HCT116 (cell line): ENCODE measurements around the gene STAMBP. TPM values are rescaled to one million over a fixed set of nuclear protein-coding genes. Genes with fewer than 3 reads are reported as not detected.

ENCODE experiments used
- ATAC-seq: fragments of 200-7000 bp; cut with Tn5 transposase; 2 replicates; pipeline ENCODE4 v1.9.1; 2020; ENCODE audit warnings: mild to moderate bottlenecking, moderate library complexity
- BruUV-seq: library from RNA; stranded (reverse); fragments of 400-500 nt; replicated peaks from 2 replicates; lab custom pipeline; 2021; lab: Mats Ljungman, UMichigan
- CTCF ChIA-PET: fragments of 300-600 bp; sonication (Branson Sonifier 250); formaldehyde crosslinking; loops from one replicate; lab custom pipeline; 2021; ENCODE audit warnings: antibody characterized with exemption; lab: Charles Lee
- POLR2A ChIA-PET: fragments of 300-600, 350-600 bp; sonication (Branson Sonifier 250); formaldehyde crosslinking; loops from one replicate; lab custom pipeline; 2021; ENCODE audit warnings: antibody characterized with exemption; lab: Charles Lee
- RAD21 ChIA-PET, 2 experiments: fragments of 300-600 bp; sonication (Branson Sonifier 250); formaldehyde crosslinking; loops; one replicate each; lab custom pipeline; 2023; ENCODE audit warnings: low total read pairs in 2 of 2; ENCODE audit not compliant: uncharacterized antibody in 2 of 2, unreplicated experiment in 2 of 2, low non-redundant PET in 1 of 2; lab: Charles Lee
- DNase-seq: peaks from one replicate; pipeline ENCODE4 v3.0.0-alpha.2; 2010; ENCODE audit warnings: low read depth, low spot score
- H2AFZ ChIP-seq: fragments of 200-600 bp; shearing (Covaris generic), sonication (generic); 2 replicates; pipeline ENCODE4 v1.6.1; 2017; ENCODE audit warnings: low read depth, mixed run types, mixed read lengths, antibody characterized with exemption, low read length; ENCODE audit not compliant: poor library complexity, severe bottlenecking
- H3K27ac ChIP-seq: 2 replicates; pipeline ENCODE4 v1.5.1; 2012; ENCODE audit warnings: low read depth, low read length
- H3K27me3 ChIP-seq: fragments of 200-600 bp; sonication (generic); 2 replicates; pipeline ENCODE4 v1.6.1; 2016; ENCODE audit warnings: mixed run types, low read length, mixed read lengths; ENCODE audit not compliant: insufficient read depth
- H3K36me3 ChIP-seq, 2 experiments: fragments of 200-500 bp in 1 of 2; fragments of 200-600 bp in 1 of 2; sonication (Bioruptor generic) in 1 of 2; sonication (generic) in 1 of 2; 2 replicates each; pipeline versions ENCODE4 v1.5.1 to v1.6.1; 2014 to 2016; ENCODE audit warnings: low read length in 2 of 2, inconsistent platforms in 1 of 2, mixed read lengths in 1 of 2, mixed run types in 1 of 2; ENCODE audit not compliant: insufficient read depth in 2 of 2, control insufficient read depth in 1 of 2
- H3K4me1 ChIP-seq, 2 experiments: fragments of 200-600 bp in 1 of 2; sonication (generic) in 1 of 2; 2 replicates each; pipeline versions ENCODE4 v1.5.1 to v1.6.1; 2012 to 2017; ENCODE audit warnings: low read length in 2 of 2, inconsistent platforms in 1 of 2, mild to moderate bottlenecking in 1 of 2, mixed read lengths in 1 of 2, mixed run types in 1 of 2, moderate library complexity in 1 of 2; ENCODE audit not compliant: insufficient read depth in 2 of 2, control insufficient read depth in 1 of 2
- H3K4me2 ChIP-seq: fragments of 200-600 bp; sonication (generic); 2 replicates; pipeline ENCODE4 v1.6.1; 2017; ENCODE audit warnings: mixed run types, low read length, mixed read lengths
- H3K4me3 ChIP-seq, 2 experiments: fragments of 200-600 bp in 1 of 2; sonication (generic) in 1 of 2; replicated peaks in 1 of 2; 2 replicates each; pipeline ENCODE4 v1.5.1; 2011 to 2016; ENCODE audit warnings: low read length in 2 of 2, control low read depth in 1 of 2, low read depth in 1 of 2, mild to moderate bottlenecking in 1 of 2, mixed read lengths in 1 of 2, mixed run types in 1 of 2
- H3K79me2 ChIP-seq: fragments of 200-600 bp; sonication (generic); 2 replicates; pipeline ENCODE4 v1.6.1; 2017; ENCODE audit warnings: mild to moderate bottlenecking, mixed run types, low read length, moderate library complexity, mixed read lengths; ENCODE audit not compliant: insufficient read depth
- H3K9ac ChIP-seq: fragments of 200-600 bp; sonication (generic); 2 replicates; pipeline ENCODE4 v1.6.1; 2016; ENCODE audit warnings: low read length, mixed read lengths
- H3K9me2 ChIP-seq: fragments of 200-600 bp; sonication (generic), shearing (Covaris generic); 2 replicates; pipeline ENCODE4 v1.6.1; 2017; ENCODE audit warnings: mixed run types, mild to moderate bottlenecking, moderate library complexity; ENCODE audit not compliant: insufficient read depth
- H3K9me3 ChIP-seq, 2 experiments: fragments of 200-500 bp in 1 of 2; fragments of 200-600 bp in 1 of 2; sonication (Bioruptor generic) in 1 of 2; sonication (generic) in 1 of 2; 2 replicates each; pipeline ENCODE4 v1.6.1; 2014 to 2017; ENCODE audit warnings: low read length in 2 of 2, mixed read lengths in 2 of 2, inconsistent platforms in 1 of 2, low read depth in 1 of 2, mild to moderate bottlenecking in 1 of 2, mixed run types in 1 of 2, moderate library complexity in 1 of 2; ENCODE audit not compliant: control insufficient read depth in 1 of 2, insufficient read depth in 1 of 2
- H4K20me1 ChIP-seq: fragments of 200-600 bp; sonication (generic), shearing (Covaris generic); 2 replicates; pipeline ENCODE4 v1.6.1; 2017; ENCODE audit warnings: mixed run types, mild to moderate bottlenecking, moderate library complexity; ENCODE audit not compliant: insufficient read depth
- CBX3 ChIP-seq: IDR thresholded peaks from 2 replicates; pipeline ENCODE4 v1.6.1; 2012; ENCODE audit warnings: low read depth
- ELF1 ChIP-seq: IDR thresholded peaks from 2 replicates; pipeline ENCODE4 v1.6.1; 2012; ENCODE audit warnings: low read depth, borderline replicate concordance
- POLR2AphosphoS5 ChIP-seq: IDR thresholded peaks from 2 replicates; pipeline ENCODE4 v1.6.1; 2011; ENCODE audit warnings: mild to moderate bottlenecking, low read depth, low read length, moderate library complexity
- SIN3A ChIP-seq: IDR thresholded peaks from 2 replicates; pipeline ENCODE4 v1.6.1; 2012; ENCODE audit warnings: low read depth
- TCF7L2 ChIP-seq: IDR thresholded peaks from 2 replicates; pipeline ENCODE4 v1.7.0; 2011; ENCODE audit warnings: borderline replicate concordance, inconsistent platforms; ENCODE audit not compliant: insufficient read depth, insufficient read length; ENCODE audit errors: extremely low read depth
- ZFX ChIP-seq: fragments of 450-650 bp; IDR thresholded peaks from 2 replicates; pipeline ENCODE4 v1.6.1; 2017
- ZNF274 ChIP-seq: fragments of 200-500 bp; sonication (Bioruptor generic); IDR thresholded peaks from 2 replicates; pipeline ENCODE4 v1.6.1; 2014; ENCODE audit warnings: mild to moderate bottlenecking, low read depth, low read length, inconsistent platforms
- intact Hi-C: fragments of 100-400 bp; cut with micrococcal nuclease; formaldehyde crosslinking; loops from 2 replicates; pipeline ENCODE4 v1.10.0; 2022
- total RNA-seq: library from RNA; stranded (reverse); gene quantifications from one replicate; pipeline ENCODE4 v1.2.1, GENCODE V29; 2021; ENCODE audit not compliant: unreplicated experiment
- TF ChIP-seq, protein P1 (sequence below), 3 experiments: fragments of 200-600 bp in 1 of 3; sonication (generic) in 1 of 3; IDR thresholded peaks in 2 of 3; conservative IDR thresholded peaks in 1 of 3; 2 replicates each; pipeline ENCODE4 v1.5.1; 2012 to 2017; ENCODE audit warnings: low read depth in 2 of 3, low read length in 2 of 3, antibody characterized with exemption in 1 of 3, borderline replicate concordance in 1 of 3, control low read depth in 1 of 3, mild to moderate bottlenecking in 1 of 3, mixed read lengths in 1 of 3, mixed run types in 1 of 3, moderate library complexity in 1 of 3; ENCODE audit not compliant: insufficient read depth in 1 of 3
- TF ChIP-seq, protein P2 (sequence below): IDR thresholded peaks from 2 replicates; pipeline ENCODE4 v1.6.1; 2012

Gene STAMBP
- total RNA-seq, 1 experiment from 2014 or later, result 45.2 TPM

GRCh38 chr2:73868204-73868978, 39.6 kb downstream of the STAMBP start:
- no peaks in the 10 kb centered on the region for H3K27me3 ChIP-seq

More at GRCh38 chr2:73868204-73868978, 39.6 kb downstream of the STAMBP start:
- H2AFZ ChIP-seq, result no peak overlapping the region
- H3K9me2 ChIP-seq, result no peaks in the 10 kb centered on the region
- no TSS peak for BruUV-seq
- no peak for ATAC-seq
- H3K4me2 ChIP-seq, result no peak overlapping the region
- no peaks in the 10 kb centered on the region for H3K4me1 ChIP-seq
- H3K36me3 ChIP-seq, result peaks cover 4 to 7% of the 10 kb centered on the region in 2 experiments; a peak in 3 of 4 replicates
- no peaks in the 10 kb centered on the region for H3K79me2 ChIP-seq
- H3K27ac ChIP-seq, result no peak overlapping the region
- no peaks in the 10 kb centered on the region for H4K20me1 ChIP-seq
- intact Hi-C loops, result no loop called here
- no peak for TF ChIP-seq ELF1
- TF ChIP-seq, protein P1, sequence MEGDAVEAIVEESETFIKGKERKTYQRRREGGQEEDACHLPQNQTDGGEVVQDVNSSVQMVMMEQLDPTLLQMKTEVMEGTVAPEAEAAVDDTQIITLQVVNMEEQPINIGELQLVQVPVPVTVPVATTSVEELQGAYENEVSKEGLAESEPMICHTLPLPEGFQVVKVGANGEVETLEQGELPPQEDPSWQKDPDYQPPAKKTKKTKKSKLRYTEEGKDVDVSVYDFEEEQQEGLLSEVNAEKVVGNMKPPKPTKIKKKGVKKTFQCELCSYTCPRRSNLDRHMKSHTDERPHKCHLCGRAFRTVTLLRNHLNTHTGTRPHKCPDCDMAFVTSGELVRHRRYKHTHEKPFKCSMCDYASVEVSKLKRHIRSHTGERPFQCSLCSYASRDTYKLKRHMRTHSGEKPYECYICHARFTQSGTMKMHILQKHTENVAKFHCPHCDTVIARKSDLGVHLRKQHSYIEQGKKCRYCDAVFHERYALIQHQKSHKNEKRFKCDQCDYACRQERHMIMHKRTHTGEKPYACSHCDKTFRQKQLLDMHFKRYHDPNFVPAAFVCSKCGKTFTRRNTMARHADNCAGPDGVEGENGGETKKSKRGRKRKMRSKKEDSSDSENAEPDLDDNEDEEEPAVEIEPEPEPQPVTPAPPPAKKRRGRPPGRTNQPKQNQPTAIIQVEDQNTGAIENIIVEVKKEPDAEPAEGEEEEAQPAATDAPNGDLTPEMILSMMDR (IDR thresholded peaks at IDR 0.05 in 2 of 3, conservative IDR thresholded peaks at IDR 0.05 in 1 of 3; ENCODE audit: borderline replicate concordance in 1 of 3, insufficient read depth in 1 of 3, low read depth in 2 of 3, low read length in 2 of 3), result no peak
- no peak for TF ChIP-seq ZFX
- no peak for TF ChIP-seq SIN3A
- no peak for TF ChIP-seq TCF7L2
- no peak for TF ChIP-seq POLR2AphosphoS5
- no peak for TF ChIP-seq CBX3
- TF ChIP-seq, protein P2, sequence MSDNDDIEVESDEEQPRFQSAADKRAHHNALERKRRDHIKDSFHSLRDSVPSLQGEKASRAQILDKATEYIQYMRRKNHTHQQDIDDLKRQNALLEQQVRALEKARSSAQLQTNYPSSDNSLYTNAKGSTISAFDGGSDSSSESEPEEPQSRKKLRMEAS, result no peak
- no peak for TF ChIP-seq ZNF274
- no peak overlapping the region for H3K9ac ChIP-seq
- ChIA-PET POLR2A (no interaction called here), RAD21 (no interaction called here), CTCF (no interaction called here)
- no peaks in the 10 kb centered on the region for H3K9me3 ChIP-seq
- no peak for DNase-seq
- no peak overlapping the region for H3K4me3 ChIP-seq
